Esophagus squamous epithelium (tissue), 5 donors: ENCODE measurements around the gene IQSEC3. TPM values are rescaled to one million over a fixed set of nuclear protein-coding genes. Genes with fewer than 3 reads are reported as not detected.

ENCODE experiments used
- DNase-seq: peaks from one replicate; lab custom pipeline; 2025; lab: John Stamatoyannopoulos, UW
- H3K27ac ChIP-seq, 4 donors: fragments of 200-600 bp; sonication (generic); one replicate each; pipeline ENCODE4 v1.5.1; 2016 to 2019; ENCODE audit warnings: mild to moderate bottlenecking in 1 of 4
- H3K27me3 ChIP-seq, 4 donors: fragments of 200-600 bp; sonication (generic); 1 replicate in 3 of 4; 2 replicates in 1 of 4; pipeline versions ENCODE4 v1.5.1 to v1.6.0; 2017 to 2021; ENCODE audit warnings: antibody characterized with exemption in 1 of 4
- H3K36me3 ChIP-seq, 3 donors: fragments of 200-600 bp; sonication (generic); one replicate each; pipeline ENCODE4 v1.5.1; 2016 to 2019
- H3K4me1 ChIP-seq, 3 donors: fragments of 200-600 bp; sonication (generic); one replicate each; pipeline ENCODE4 v1.5.1; 2017 to 2019
- H3K4me3 ChIP-seq, 4 donors: fragments of 200-600 bp; sonication (generic); 1 replicate in 3 of 4; 2 replicates in 1 of 4; pipeline ENCODE4 v1.5.1; 2016 to 2019; ENCODE audit warnings: mild to moderate bottlenecking in 2 of 4, moderate library complexity in 1 of 4
- H3K9me3 ChIP-seq, 3 donors: fragments of 200-600 bp; sonication (generic); one replicate each; pipeline ENCODE4 v1.5.1; 2016 to 2019
- POLR2A ChIP-seq, 4 donors: fragments of 450-650 bp; IDR thresholded peaks; one replicate each; pipeline ENCODE4 v1.6.1; 2017; ENCODE audit warnings: antibody characterized with exemption in 4 of 4, mild to moderate bottlenecking in 4 of 4, moderate library complexity in 3 of 4
- WGBS, 2 donors: methylation state at CpG; one replicate each; pipeline ENCODE4 v1.1.5; 2018; 5-methylcytosine and 5-hydroxymethylcytosine counted together
- intact Hi-C: fragments of 100-400 bp; cut with DNase I; formaldehyde crosslinking; loops from one replicate; pipeline ENCODE4 v1.15.0; 2022
- total RNA-seq, 4 donors: library from RNA; depleted of rRNA; stranded (reverse); fragments of >200 nt; gene quantifications; one replicate each; pipeline ENCODE4 v1.1.0, GENCODE V29; 2016
- TF ChIP-seq, protein P1 (sequence below), 6 experiments: fragments of 450-650 bp in 4 of 6; fragments of 200-600 bp in 2 of 6; sonication (generic) in 2 of 6; IDR thresholded peaks; one replicate each; pipeline ENCODE4 v1.5.1; 2016 to 2019; ENCODE audit warnings: antibody characterized with exemption in 6 of 6, mild to moderate bottlenecking in 4 of 6, moderate library complexity in 4 of 6
- donor health status: DM: yes; HTN: yes; CAD: no.

IQSEC3 gene
- total RNA-seq, 4 donors from 2014 or later: 0.04 to 0.95 (median 0.08) TPM; not detected in 1

DNA sequence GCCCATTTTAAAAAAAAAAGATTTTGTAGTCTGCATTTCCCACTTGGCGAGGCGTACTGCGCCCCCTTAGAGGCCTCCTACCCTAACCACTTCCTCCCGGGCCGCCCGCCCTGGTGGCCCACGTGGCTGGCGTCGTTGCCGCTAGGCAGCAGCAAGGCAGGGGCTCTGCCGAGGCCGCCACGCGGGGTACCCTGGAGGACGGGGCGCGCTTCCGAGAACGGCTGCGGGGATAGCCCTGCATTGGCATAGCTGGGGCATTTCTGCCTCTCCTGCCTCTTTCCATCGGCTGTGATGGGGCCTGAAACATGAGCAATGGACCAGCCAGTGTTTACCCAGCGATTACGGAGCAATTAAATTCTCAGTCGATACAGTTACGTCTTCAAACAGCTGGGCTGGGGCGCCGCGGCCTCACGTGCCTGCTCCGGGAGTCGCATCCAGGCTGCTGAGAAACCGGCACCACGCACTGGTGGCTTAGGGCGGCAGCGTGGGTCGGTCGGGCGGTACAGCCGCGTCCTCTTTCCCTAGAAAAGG lies 38.0 kb downstream of the IQSEC3 start:
- DNase-seq: no peak

DNA sequence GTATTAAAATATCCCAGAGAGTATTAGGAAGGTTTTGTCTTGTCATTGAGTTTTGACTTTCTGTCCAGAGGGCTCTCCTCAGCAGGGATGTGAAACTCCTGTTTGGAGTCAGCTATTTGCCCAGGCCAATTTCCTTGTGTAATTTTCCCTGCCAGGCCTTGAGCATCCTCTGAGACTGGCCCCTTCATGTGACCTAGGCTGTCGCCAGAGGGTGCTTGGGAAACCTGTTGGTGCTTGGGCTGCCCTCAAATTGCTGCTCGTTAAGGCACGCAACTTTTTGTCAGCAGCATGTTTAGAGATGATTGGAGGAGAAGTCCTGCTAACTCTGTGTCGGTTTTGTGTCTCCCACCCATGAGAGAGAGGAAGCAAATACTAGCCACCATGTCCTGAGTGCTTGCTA lies 39.1 kb downstream of the IQSEC3 start:
- Histone ChIP-seq H3K9me3 (no peaks in the 10 kb centered on the region), H3K27me3 (peaks cover 0 to 53% (median 0%) of the 10 kb centered on the region in 4 donors), H3K4me1 (peaks cover 0 to 16% (median 0%) of the 10 kb centered on the region in 3 donors), H3K27ac (no peak overlapping the region), H3K36me3 (no peaks in the 10 kb centered on the region), H3K4me3 (no peak overlapping the region)
- intact Hi-C loops: no loop called here
- no peak for DNase-seq
- TF ChIP-seq POLR2A (IDR thresholded peaks at IDR 0.05): no peak
- TF ChIP-seq, protein P1, sequence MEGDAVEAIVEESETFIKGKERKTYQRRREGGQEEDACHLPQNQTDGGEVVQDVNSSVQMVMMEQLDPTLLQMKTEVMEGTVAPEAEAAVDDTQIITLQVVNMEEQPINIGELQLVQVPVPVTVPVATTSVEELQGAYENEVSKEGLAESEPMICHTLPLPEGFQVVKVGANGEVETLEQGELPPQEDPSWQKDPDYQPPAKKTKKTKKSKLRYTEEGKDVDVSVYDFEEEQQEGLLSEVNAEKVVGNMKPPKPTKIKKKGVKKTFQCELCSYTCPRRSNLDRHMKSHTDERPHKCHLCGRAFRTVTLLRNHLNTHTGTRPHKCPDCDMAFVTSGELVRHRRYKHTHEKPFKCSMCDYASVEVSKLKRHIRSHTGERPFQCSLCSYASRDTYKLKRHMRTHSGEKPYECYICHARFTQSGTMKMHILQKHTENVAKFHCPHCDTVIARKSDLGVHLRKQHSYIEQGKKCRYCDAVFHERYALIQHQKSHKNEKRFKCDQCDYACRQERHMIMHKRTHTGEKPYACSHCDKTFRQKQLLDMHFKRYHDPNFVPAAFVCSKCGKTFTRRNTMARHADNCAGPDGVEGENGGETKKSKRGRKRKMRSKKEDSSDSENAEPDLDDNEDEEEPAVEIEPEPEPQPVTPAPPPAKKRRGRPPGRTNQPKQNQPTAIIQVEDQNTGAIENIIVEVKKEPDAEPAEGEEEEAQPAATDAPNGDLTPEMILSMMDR (IDR thresholded peaks at IDR 0.05): no peak
- 55 to 66% methylated on average over 3 to 4 of the region's 4 CpGs for WGBS, 2 donors

More for the DNA sequence above, 38.0 kb downstream of the IQSEC3 start:
- H3K4me1 ChIP-seq: peaks cover 0 to 16% (median 0%) of the 10 kb centered on the region in 3 donors
- no peaks in the 10 kb centered on the region for H3K36me3 ChIP-seq
- TF ChIP-seq POLR2A (IDR thresholded peaks at IDR 0.05): no peak
- TF ChIP-seq, protein P1 (IDR thresholded peaks at IDR 0.05): no peak
- H3K4me3 ChIP-seq: no peak overlapping the region
- no peaks in the 10 kb centered on the region for H3K9me3 ChIP-seq
- 48 to 72% methylated on average over 21 to 31 of the region's 40 CpGs for WGBS, 2 donors
- no peak overlapping the region for H3K27ac ChIP-seq
- peaks cover 0 to 64% (median 0%) of the 10 kb centered on the region in 4 donors for H3K27me3 ChIP-seq
- intact Hi-C loops: no loop called here

GRCh38 chr12:106118-106591 lies 39.6 kb downstream of the IQSEC3 start:
- no peak overlapping the region for H3K27ac ChIP-seq

DNA sequence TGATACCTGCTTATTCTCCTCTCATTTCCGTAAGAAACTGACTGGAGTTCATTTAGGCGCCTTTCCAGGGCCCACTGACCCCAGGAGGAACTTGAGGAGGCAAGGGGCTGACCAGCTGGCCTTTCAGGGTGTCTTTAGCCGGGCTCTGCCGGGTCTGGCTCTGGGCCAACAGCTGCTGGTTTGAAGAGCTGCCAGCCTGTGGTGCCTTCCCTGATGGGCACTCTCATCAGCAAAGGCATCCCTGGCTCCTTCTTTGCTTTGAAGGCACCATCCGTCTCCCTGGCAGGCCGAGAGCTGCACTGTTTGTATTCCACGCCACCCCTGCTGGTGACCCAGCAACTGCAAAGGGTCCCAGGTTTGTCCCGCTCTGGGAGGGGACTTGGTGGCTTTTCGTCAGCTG lies 42.0 kb downstream of the IQSEC3 start:
- TF ChIP-seq, protein P1 (IDR thresholded peaks at IDR 0.05): no peak
- no peak for TF ChIP-seq POLR2A (IDR thresholded peaks at IDR 0.05)
- intact Hi-C loops: no loop called here
- Histone ChIP-seq H3K4me3 (no peak overlapping the region), H3K36me3 (no peaks in the 10 kb centered on the region), H3K9me3 (no peaks in the 10 kb centered on the region), H3K4me1 (peaks cover 0 to 16% (median 0%) of the 10 kb centered on the region in 3 donors), H3K27me3 (peaks cover 0 to 32% (median 0%) of the 10 kb centered on the region in 4 donors), H3K27ac (no peak overlapping the region)
- 53 to 56% methylated on average over 6 to 9 of the region's 9 CpGs for WGBS, 2 donors
- no peak for DNase-seq

More at GRCh38 chr12:106118-106591, 39.6 kb downstream of the IQSEC3 start:
- no peaks in the 10 kb centered on the region for H3K36me3 ChIP-seq
- WGBS, 2 donors: 64 to 69% methylated on average over 5 of the region's 5 CpGs
- H3K27me3 ChIP-seq: peaks cover 0 to 51% (median 0%) of the 10 kb centered on the region in 4 donors
- DNase-seq: no peak
- H3K4me1 ChIP-seq: peaks cover 0 to 16% (median 0%) of the 10 kb centered on the region in 3 donors
- no peak overlapping the region for H3K4me3 ChIP-seq
- no peaks in the 10 kb centered on the region for H3K9me3 ChIP-seq
- no peak for TF ChIP-seq POLR2A (IDR thresholded peaks at IDR 0.05)
- TF ChIP-seq, protein P1 (IDR thresholded peaks at IDR 0.05): no peak
- intact Hi-C loops: no loop called here

DNA sequence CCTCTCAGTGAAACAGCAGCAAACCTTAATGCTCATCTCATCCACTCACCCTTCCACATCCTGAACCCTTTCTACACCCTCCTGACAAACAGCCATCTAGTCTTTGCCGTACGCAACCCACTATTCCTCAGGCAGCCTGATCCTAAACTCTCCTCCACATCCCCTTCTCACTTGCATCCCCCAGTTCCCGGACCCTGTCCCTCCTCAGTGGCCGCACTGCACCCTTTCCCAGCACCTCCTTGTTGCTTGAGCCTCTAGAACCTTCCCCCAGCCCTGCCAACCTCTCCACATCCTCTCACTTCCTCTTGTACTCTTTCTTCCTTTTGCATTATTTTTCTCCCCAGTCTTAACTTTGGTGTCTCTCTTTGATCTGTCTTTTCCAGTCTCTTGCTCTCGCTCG lies 42.9 kb downstream of the IQSEC3 start:
- no peak for DNase-seq
- 58 to 62% methylated on average over 6 of the region's 6 CpGs for WGBS, 2 donors
- Histone ChIP-seq H3K4me1 (peaks cover 0 to 14% (median 0%) of the 10 kb centered on the region in 3 donors), H3K27me3 (peaks cover 0 to 37% (median 0%) of the 10 kb centered on the region in 4 donors), H3K27ac (no peak overlapping the region), H3K36me3 (no peaks in the 10 kb centered on the region), H3K9me3 (no peaks in the 10 kb centered on the region), H3K4me3 (no peak overlapping the region)
- intact Hi-C loops: no loop called here
- TF ChIP-seq, protein P1 (IDR thresholded peaks at IDR 0.05): no peak
- TF ChIP-seq POLR2A (IDR thresholded peaks at IDR 0.05): no peak
